ENCODE results near the gene POLG. TPM values are rescaled to one million over a fixed set of nuclear protein-coding genes. Genes with fewer than 3 reads are reported as not detected.

Gene POLG
- total RNA-seq, 2 donors from 2014 or later = 70.8 to 86.8 TPM

- Histone ChIP-seq H3K4me1 (no peaks in the 10 kb centered on the region), H3K27ac (no peak overlapping the region), H3K27me3 (peaks cover 53% of the 10 kb centered on the region), H3K4me3 (no peak overlapping the region), H3K36me3 (no peaks in the 10 kb centered on the region), H3K9ac (ENCODE audit: low read depth in 2 of 2, low read length in 2 of 2) (no peak overlapping the region), H3K9me3 (no peaks in the 10 kb centered on the region)
- intact Hi-C loops (cut with DNase I) = no loop called here
- TF ChIP-seq CTCF (IDR thresholded peaks at IDR 0.05) = no peak
- DNase-seq = no peak
These were observed 45.2 kb upstream of the POLG start for GRCh38 chr15:89379818-89380217.

DNA sequence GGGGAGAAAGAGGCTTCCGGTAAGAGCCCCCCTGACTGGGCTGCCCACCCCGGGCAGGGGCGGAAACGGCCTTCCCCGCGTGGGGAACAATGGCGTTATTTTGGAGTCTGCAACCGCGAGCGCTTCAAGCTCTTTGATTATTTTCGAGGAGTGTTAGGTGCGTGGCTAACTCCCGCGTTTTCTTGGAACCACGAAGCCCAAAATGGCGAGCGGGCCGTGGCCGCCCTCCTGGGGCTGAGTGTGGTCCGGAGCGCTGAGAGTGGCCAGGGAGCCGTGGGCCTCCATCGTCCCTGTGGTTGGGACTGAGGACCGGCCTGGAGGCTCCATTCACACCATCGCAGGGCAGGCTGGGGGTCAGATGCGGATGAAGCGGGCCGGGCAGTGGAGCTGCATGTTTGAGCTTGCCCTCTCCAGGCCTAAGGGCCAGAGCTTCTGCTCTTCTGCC, 44.6 kb upstream of the POLG start:
- Histone ChIP-seq H3K9ac (ENCODE audit: low read depth in 2 of 2, low read length in 2 of 2) (no peak overlapping the region), H3K36me3 (no peaks in the 10 kb centered on the region), H3K27me3 (peaks cover 58% of the 10 kb centered on the region), H3K9me3 (no peaks in the 10 kb centered on the region), H3K27ac (no peak overlapping the region), H3K4me1 (no peaks in the 10 kb centered on the region), H3K4me3 (peak overlapping the region; percentile 31)
- TF ChIP-seq CTCF (IDR thresholded peaks at IDR 0.05) = no peak
- intact Hi-C loops (cut with DNase I) = no loop called here
- DNase-seq = no peak

- H3K27me3 ChIP-seq = peaks cover 64% of the 10 kb centered on the region
- peak overlapping the region; percentile 31 for H3K4me3 ChIP-seq
- H3K4me1 ChIP-seq = no peaks in the 10 kb centered on the region
- peak overlapping the region in 1 of 2 donors; percentile 39 for H3K9ac ChIP-seq (ENCODE audit: low read depth in 2 of 2, low read length in 2 of 2)
- no peaks in the 10 kb centered on the region for H3K36me3 ChIP-seq
- intact Hi-C loops (cut with DNase I) = no loop called here
- H3K9me3 ChIP-seq = no peaks in the 10 kb centered on the region
- DNase-seq = no peak
- no peak for TF ChIP-seq CTCF (IDR thresholded peaks at IDR 0.05)
- no peak overlapping the region for H3K27ac ChIP-seq
These were observed 43.9 kb upstream of the POLG start for GRCh38 chr15:89378296-89379151.

DNA sequence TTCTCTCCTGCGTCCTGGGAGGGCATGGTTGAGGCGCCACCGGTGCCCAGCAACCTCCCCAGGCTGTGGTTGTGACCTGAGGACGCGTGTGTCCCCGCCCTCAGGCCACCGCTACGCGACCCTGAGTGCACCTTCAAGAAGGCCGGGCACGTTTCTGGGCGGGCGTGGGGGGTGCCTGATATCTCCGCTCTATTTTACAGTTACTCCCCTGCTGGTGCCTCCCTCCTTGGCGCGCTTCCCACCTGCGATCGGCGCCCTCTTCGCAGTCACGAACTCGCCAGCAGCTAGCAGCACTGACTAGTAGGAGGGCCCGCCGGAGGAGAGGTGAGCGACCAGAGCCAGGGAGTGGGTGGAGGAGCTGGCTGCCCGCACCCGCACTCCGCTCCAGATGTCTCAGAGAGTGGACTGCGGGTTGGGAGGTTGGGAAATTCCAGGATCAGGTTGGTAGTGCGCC, 43.2 kb upstream of the POLG start:
- no peaks in the 10 kb centered on the region for H3K9me3 ChIP-seq
- no peaks in the 10 kb centered on the region for H3K36me3 ChIP-seq
- H3K4me1 ChIP-seq = no peaks in the 10 kb centered on the region
- no peak overlapping the region for H3K27ac ChIP-seq
- DNase-seq = no peak
- intact Hi-C loops (cut with DNase I) = no loop called here
- TF ChIP-seq CTCF (IDR thresholded peaks at IDR 0.05) = no peak
- H3K27me3 ChIP-seq = peaks cover 71% of the 10 kb centered on the region
- H3K4me3 ChIP-seq = no peak overlapping the region
- H3K9ac ChIP-seq (ENCODE audit: low read depth in 2 of 2, low read length in 2 of 2) = peak overlapping the region in 1 of 2 donors; percentile 39

DNA sequence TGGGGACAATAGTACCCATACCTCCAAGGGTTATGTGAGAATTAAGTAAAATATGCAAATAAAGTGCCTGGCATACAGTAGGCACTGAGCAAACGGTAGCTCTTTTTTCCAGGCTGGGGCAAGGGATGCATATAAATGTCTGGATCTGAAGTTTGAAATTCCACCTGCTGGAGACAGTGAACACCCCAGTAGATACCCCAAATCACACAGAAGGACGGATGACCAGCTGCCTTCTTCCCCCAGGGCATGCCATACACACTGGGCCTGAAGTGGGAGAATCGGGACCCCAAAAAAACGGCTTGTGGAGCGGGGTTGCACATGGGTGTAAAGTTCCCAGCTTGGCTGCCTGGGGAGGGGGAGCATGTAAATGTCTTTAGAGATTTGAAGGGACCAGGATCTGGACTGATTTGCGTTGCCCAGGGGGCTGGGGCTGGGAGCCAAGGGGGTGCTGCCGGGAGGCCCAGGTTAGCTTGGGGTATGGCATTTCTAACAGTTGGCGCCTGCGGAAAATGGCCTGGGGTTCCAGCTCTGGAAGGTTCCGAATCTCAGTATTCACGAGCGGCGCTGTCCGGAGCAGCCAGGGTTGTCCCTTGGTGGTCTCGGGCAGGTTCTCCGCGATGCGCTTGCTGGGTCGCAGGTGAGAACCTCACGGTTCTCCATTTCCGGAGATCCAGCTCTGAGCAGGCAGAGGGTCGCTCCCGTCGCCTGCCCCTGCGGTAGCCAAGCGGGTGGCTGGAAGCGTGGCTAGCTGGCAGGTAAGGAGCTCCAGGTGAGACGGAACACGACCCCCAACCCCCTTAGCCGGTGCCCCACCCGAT, 42.6 kb upstream of the POLG start:
- peaks cover 77% of the 10 kb centered on the region for H3K27me3 ChIP-seq
- no peak overlapping the region for H3K9ac ChIP-seq (ENCODE audit: low read depth in 2 of 2, low read length in 2 of 2)
- H3K27ac ChIP-seq = no peak overlapping the region
- no peak for DNase-seq
- H3K36me3 ChIP-seq = no peaks in the 10 kb centered on the region
- H3K4me3 ChIP-seq = no peak overlapping the region
- no peaks in the 10 kb centered on the region for H3K9me3 ChIP-seq
- intact Hi-C loops (cut with DNase I) = no loop called here
- no peaks in the 10 kb centered on the region for H3K4me1 ChIP-seq
- TF ChIP-seq CTCF (IDR thresholded peaks at IDR 0.05) = no peak

All from colonic mucosa (tissue), 4 donors.